Head of caudate nucleus (tissue), 42 donors: ENCODE data around the gene THSD7B.

Experiments
- DNase-seq, 42 donors: peaks; one replicate each; pipeline versions ENCODE4 v3.0.0 to v3.0.0-alpha.2; 2020 to 2021; ENCODE audit warnings: mixed read lengths in 7 of 42
- intact Hi-C: fragments of 100-400 bp; cut with DNase I; formaldehyde crosslinking; loops from one replicate; pipeline ENCODE4 v1.15.0; 2022

THSD7B gene

GRCh38 chr2:137387044-137387443 lies 621.7 kb downstream of the THSD7B start:
- intact Hi-C loops = no loop called here
- no peak for DNase-seq

GRCh38 chr2:137405496-137405895 lies 640.2 kb downstream of the THSD7B start:
- no peak for DNase-seq
- intact Hi-C loops = no loop called here

- DNase-seq = no peak
- intact Hi-C loops = no loop called here
These were observed 646.2 kb downstream of the THSD7B start for GRCh38 chr2:137411585-137411984.

GRCh38 chr2:137420744-137421143 lies 655.4 kb downstream of the THSD7B start:
- intact Hi-C loops = no loop called here
- DNase-seq = no peak

- intact Hi-C loops = no loop called here
- DNase-seq = no peak
These were observed 669.8 kb downstream of the THSD7B start for GRCh38 chr2:137435162-137435561.

- DNase-seq = no peak
- intact Hi-C loops = no loop called here
These were observed 672.0 kb downstream of the THSD7B start for GRCh38 chr2:137437386-137437785.

GRCh38 chr2:137444970-137445369 lies 679.6 kb downstream of the THSD7B start:
- no peak for DNase-seq
- intact Hi-C loops = no loop called here

GRCh38 chr2:137449454-137449853 lies 684.1 kb downstream of the THSD7B start:
- intact Hi-C loops = no loop called here

GRCh38 chr2:137454886-137455285 lies 689.5 kb downstream of the THSD7B start:
- DNase-seq = no peak
- intact Hi-C loops = no loop called here

More at GRCh38 chr2:137449454-137449853, 684.1 kb downstream of the THSD7B start:
- no peak for DNase-seq

GRCh38 chr2:137467246-137467862 lies 702.0 kb downstream of the THSD7B start:
- intact Hi-C loops = loop anchor here (5.0 kb wide), 1 partner anchor 370 kb away; no protein-coding TSS in a partner anchor
- peak; percentile 4 to 79 (median 50) for DNase-seq

GRCh38 chr2:137493261-137493660 lies 727.9 kb downstream of the THSD7B start:
- intact Hi-C loops = no loop called here
- DNase-seq = no peak

- intact Hi-C loops = no loop called here
- DNase-seq = no peak
These were observed 735.3 kb downstream of the THSD7B start for GRCh38 chr2:137500599-137500998.

- no peak for DNase-seq
- intact Hi-C loops = no loop called here
These were observed 741.9 kb downstream of the THSD7B start for GRCh38 chr2:137507237-137507636.

GRCh38 chr2:137508739-137509384 lies 743.5 kb downstream of the THSD7B start:
- no peak for DNase-seq
- intact Hi-C loops = no loop called here

GRCh38 chr2:137511526-137511925 lies 746.2 kb downstream of the THSD7B start:
- no peak for DNase-seq
- intact Hi-C loops = no loop called here

- intact Hi-C loops = no loop called here
- no peak for DNase-seq
These were observed 756.6 kb downstream of the THSD7B start for GRCh38 chr2:137521653-137522619.

GRCh38 chr2:137522620-137523011 lies 757.3 kb downstream of the THSD7B start:
- intact Hi-C loops = no loop called here
- DNase-seq = no peak

GRCh38 chr2:137523931-137524330 lies 758.6 kb downstream of the THSD7B start:
- no peak for DNase-seq
- intact Hi-C loops = no loop called here

- DNase-seq = no peak
- intact Hi-C loops = no loop called here
These were observed 759.8 kb downstream of the THSD7B start for GRCh38 chr2:137525132-137525531.

GRCh38 chr2:137525641-137526190 lies 760.4 kb downstream of the THSD7B start:
- intact Hi-C loops = no loop called here
- no peak for DNase-seq
